ENCODE results near the gene PARP15.

PARP15 gene

DNA sequence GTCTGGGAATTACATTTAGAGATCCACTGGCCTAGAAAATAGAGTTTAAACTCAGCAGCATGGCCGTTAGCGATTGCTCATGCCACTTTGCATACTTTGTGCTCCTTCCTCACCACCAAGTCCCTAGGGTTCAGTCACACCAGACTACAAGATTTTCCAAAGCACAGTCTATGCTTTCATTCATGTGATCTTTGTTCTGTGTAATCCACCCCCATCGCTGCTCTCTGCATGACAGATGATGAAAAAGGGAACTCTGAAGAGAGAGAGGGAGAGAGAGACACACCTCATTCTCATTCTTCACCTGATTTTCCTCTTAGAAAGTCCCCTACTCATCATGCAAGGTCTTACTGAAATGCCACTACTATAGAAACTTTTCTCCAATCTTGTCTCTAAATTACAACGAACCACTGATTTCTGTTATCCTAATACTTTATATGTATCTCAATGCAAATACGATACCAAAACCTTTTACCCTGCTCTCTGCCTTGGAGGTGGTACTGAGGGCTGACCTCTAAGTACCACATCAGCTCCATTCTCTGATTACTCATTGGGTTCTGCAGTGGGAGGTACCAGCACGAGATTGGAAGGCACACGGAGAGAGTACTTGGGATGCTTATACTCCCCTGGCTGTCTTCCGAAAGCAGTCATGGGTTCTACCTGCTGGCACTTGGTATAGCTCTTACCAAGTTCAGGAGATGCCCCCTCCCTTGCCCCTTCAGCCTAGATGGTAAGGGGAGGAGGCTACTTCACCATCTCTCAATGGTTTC lies 1.1 kb upstream of the PARP15 start:
- peak in 1 of 2 donors; percentile 69 for DNase-seq

DNA sequence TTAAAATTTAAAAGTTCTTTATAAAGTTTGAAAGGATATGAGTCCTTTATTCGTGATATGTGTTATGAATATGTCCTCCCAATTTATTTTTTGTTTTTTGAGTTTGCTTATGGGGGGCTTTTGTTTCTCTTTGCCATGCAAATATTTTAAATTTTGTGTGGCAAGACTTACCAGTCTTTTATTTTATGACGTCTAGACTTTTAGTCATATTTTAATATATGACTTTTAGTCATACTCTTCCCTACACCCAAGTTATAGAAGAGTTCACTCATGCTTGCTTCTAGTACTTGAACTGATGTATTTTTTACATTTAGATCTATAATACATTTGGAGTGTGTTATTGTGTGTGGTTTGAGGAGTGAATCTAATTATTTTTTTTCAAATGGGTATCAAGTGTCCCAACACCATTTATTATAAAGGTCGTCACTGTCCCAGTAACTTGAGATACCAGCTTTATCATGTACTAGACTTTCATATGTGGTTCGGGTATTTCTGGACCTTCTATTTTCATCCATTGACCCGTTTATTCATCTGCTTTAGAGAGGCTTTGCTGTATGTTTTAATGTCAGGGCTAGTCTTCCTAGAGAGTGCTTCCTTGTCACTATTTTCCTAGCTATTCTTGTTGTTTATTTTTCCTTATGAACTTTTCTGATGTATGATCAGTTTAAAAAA lies 755 bp downstream of the PARP15 start:
- no peak for DNase-seq

DNA sequence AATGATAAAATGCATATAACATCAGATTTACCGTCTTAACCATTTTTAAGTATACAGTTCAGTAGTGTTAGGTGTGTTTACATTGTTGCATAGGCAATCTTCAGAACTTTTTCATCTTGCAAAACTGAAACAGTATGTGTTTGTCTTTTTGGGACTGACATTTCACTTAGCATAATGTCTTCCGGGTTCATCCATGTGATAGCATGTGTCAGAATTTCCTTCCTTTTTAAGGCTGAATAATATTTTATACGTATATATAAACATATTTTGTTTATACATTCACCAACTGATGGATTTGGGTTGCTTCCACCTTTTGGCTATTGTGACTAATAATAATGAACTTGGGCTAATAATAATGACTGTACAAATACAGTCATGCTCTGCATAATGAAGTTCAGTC lies 3.0 kb downstream of the PARP15 start:
- no peak for DNase-seq

DNA sequence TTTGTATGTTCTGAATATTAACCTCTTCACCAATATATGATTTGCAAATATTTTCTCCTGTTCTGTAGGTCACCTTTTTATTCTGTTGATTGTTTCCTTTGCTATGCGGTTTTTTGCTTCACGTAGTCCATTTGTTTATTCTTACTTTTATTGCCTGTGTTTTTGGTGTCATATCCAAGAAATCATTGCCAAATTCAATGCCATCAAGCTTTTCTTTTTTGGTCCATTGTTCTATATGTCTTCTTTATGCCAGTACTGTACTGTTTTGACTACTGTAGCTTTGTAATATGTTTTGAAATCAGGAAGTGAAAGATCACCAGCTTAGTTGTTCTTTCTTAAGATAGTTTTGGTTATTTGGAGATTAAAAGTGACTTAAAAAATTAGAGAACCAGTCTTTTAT lies 4.2 kb downstream of the PARP15 start:
- DNase-seq, result no peak

DNA sequence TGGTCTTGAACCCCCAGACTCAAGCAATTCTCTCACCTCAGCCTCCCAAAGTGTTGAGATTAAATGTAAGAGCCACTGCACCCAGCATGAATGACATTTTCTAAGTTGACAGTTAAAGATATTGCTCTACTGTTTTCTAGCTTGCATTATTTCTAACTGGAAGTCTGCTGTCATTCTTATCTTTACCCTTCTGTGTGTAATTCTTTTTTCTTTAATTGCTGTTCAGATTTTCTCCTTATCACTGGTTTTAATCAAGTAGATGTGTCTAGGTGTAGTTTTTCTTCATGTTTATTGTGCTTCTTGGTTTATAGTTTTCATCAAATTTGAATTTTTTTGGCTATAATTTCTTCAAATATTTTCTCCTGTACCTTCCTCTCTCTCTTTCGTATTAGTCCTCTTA lies 4.9 kb downstream of the PARP15 start:
- DNase-seq, result no peak

- no peak for DNase-seq
Observed at GRCh38 chr3:122586098-122586497, 8.6 kb downstream of the PARP15 start.

GRCh38 chr3:122586773-122587485 lies 9.5 kb downstream of the PARP15 start:
- DNase-seq, result no peak

- no peak for DNase-seq
Observed at GRCh38 chr3:122587572-122587971, 10.1 kb downstream of the PARP15 start.

DNA sequence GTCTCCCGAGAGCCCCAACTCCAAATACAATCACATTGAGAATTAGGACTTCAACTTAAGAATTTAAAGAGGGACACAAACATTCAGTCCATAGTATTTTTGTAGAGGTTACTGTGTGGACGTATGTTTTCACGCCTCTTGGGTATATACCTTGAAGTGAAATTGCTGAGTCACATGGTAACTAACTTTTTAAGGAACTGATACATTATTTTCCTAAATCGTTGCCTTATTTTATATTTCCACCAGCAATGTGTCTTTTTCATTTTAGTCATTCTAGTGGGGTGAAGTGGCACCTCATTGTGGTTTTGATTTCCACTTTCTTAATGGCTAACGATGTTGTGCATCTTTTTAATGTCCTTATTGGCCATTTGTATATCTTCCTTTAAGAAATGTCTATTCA lies 11.8 kb downstream of the PARP15 start:
- DNase-seq, result no peak

GRCh38 chr3:122590610-122591009 lies 13.2 kb downstream of the PARP15 start:
- no peak for DNase-seq

- DNase-seq, result no peak
Observed at GRCh38 chr3:122594025-122594424, 16.6 kb downstream of the PARP15 start.

DNA sequence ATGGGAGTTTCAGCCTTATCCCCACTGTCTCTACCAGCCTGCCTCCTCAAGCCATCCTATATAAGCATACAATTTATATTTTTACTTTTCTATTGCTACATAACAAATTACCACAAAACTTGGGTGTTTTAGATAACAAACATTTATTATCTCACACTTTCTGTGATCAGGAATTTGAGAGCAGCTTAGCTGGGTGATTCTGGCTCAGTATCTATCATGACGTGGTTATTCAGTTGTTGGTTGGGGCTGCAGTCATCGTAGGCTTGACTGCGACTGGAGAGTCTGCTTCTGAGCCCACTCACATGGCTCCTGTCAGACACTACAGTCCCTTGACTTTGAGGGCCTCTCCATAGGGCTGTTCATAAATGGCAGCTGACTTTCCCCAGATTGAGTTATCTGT lies 20.7 kb downstream of the PARP15 start:
- no peak for DNase-seq

DNA sequence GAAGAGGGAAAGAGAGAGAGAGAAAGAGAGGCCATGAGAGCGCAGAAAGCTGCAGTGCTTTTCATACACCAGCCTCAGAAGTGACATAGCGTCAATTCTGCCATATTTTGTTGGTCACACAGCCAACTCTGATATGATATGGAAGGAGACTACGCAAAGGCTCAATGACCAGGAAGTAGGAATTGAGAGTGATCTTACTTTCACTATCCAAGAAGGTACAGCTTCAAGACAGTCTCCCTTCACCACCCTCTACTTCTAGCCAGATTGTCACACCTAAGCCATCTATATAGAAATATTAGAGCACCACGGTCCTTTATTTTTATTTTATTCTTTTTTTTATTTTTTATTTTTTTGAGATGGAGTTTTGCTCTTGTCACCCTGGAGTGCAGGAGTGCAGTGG lies 21.1 kb downstream of the PARP15 start:
- DNase-seq, result no peak

GRCh38 chr3:122602011-122602710 lies 24.7 kb downstream of the PARP15 start:
- DNase-seq, result no peak

GRCh38 chr3:122603056-122603455 lies 25.6 kb downstream of the PARP15 start:
- DNase-seq, result no peak

DNA sequence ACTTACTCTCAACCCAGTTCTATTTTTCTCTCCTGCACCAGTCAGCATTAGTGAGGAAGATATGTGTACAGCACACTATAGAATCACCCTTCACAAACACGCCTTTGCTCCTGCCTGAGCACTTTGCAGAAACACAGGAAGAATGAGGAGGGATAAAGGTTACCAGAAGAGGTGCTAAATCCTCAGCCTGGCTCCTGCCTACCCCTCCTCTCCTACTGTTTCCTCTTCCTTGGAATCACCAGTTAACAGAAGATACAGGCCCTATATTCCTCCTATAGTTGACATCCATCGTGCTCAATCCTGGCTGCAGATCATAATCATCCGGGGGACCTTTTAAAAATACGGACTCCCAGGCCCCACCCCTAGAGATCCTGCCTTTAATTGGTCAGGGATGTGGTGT lies 28.9 kb downstream of the PARP15 start:
- no peak for DNase-seq

- no peak for DNase-seq
Observed at GRCh38 chr3:122608916-122609315, 31.5 kb downstream of the PARP15 start.

DNA sequence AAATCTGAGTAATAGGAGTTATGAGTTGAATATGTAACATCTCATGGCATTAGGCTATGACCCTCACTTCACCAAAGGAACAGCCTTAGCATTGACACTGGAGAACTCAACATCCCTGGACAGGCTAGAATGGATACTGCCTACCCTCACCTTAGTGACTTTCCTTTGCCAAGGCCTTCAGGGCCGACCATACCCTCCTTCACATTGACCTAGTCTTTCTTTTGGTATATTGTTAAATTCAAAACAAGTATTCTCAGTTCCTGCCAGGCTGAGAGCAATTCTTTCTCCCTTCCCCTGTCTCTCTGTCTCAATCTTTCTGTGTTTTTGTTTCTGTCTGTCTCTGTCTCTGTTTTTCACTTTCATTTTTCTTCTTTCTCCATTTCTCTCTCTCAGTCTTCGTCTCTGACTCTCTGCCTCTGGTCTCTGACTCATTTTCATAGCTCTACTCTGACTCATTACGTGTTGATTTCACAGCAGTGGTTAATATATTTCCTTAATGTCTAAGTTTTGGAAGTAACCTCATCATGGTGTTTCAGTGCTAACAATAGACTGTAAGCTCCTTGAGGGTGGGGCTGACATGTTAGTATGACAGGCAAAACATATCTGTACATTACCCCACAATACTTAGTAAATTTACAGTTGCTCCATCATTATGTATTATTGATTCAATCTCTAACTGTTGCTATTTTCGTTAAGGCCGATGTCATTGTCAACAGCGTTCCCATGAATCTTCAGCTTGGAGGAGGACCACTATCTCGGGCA lies 32.5 kb downstream of the PARP15 start:
- peak in 1 of 2 donors; percentile 38 for DNase-seq

- DNase-seq, result no peak
Observed at GRCh38 chr3:122612696-122613095, 35.2 kb downstream of the PARP15 start.

DNA sequence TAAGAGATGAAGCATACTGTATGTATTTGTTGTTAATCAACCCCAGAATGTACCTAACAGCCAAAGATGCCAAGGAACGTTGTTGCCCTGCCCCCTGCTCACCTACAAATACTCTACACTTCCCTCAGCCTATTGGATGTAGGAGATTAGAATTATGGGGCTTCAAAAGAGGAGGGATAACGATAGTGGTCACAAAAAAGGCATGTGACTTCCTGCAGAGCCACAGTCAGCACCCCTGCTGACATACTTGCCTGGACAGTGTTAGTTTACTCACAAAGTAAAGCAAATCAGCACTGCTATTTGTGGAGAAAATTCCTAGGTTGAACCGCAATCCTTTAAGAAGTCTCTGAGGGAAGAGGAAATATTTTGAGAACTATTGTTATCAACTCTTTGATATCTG lies 37.9 kb downstream of the PARP15 start:
- no peak for DNase-seq

DNA sequence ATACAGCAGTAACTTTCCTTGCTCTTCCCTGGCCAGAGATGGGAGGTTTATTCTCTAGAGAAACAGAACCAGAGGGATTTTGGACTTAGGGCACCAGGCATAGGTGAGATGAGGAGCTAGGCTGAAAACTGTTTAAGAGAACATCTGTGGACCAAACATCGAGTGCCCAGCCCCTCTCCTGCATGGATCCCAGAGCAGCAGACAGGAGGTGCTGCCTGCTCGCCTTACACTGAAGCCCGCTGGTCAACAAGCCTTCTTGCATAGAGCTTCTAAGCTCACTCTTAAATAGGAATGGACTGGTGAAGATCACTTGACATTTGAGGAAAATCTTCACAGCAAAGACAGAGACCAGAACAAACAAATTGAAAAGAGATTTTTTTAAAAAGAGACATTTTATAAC lies 41.2 kb downstream of the PARP15 start:
- DNase-seq, result no peak

- no peak for DNase-seq
Observed at GRCh38 chr3:122619040-122619439, 41.6 kb downstream of the PARP15 start.

- DNase-seq, result no peak
Observed at GRCh38 chr3:122620399-122620798, 42.9 kb downstream of the PARP15 start.
